PC-3 (cell line): ENCODE data around the gene XAF1. TPM values are rescaled to one million over a fixed set of nuclear protein-coding genes. Genes with fewer than 3 reads are reported as not detected.

ENCODE experiments used
- ATAC-seq: fragments of 200-7000 bp; cut with Tn5 transposase; 2 replicates; pipeline ENCODE4 v1.9.1; 2020; ENCODE audit warnings: mild to moderate bottlenecking, moderate library complexity
- BruUV-seq: library from RNA; stranded (reverse); fragments of 400-500 nt; replicated peaks from 2 replicates; lab custom pipeline; 2021; lab: Mats Ljungman, UMichigan
- CTCF ChIA-PET: fragments of 300-600 bp; sonication (Branson Sonifier 250); formaldehyde crosslinking; loops from one replicate; lab custom pipeline; 2022; ENCODE audit warnings: antibody characterized with exemption; lab: Charles Lee
- POLR2A ChIA-PET: fragments of 300-600 bp; sonication (Branson Sonifier 250); formaldehyde crosslinking; loops from one replicate; lab custom pipeline; 2022; ENCODE audit warnings: antibody characterized with exemption; ENCODE audit not compliant: unreplicated experiment; lab: Charles Lee
- DNase-seq: peaks from one replicate; pipeline ENCODE4 v3.0.0-alpha.2; 2015
- H2AFZ ChIP-seq: fragments of 300-600 bp; sonication (generic); 2 replicates; pipeline ENCODE4 v1.6.0; 2016; ENCODE audit warnings: antibody characterized with exemption, low read length
- H3F3A ChIP-seq: fragments of 300-600 bp; sonication (generic); one replicate; pipeline ENCODE4 v1.6.0; 2017; ENCODE audit warnings: antibody characterized with exemption, low read length, control low read depth, mild to moderate bottlenecking; ENCODE audit not compliant: unreplicated experiment
- H3K27ac ChIP-seq: fragments of 300-600 bp; sonication (generic); 2 replicates; pipeline ENCODE4 v1.5.1; 2016; ENCODE audit warnings: mild to moderate bottlenecking, low read length
- H3K27me3 ChIP-seq: fragments of 300-600 bp; sonication (generic); 2 replicates; pipeline ENCODE4 v1.6.1; 2016; ENCODE audit warnings: low read length, mixed read lengths
- H3K36me3 ChIP-seq: fragments of 300-600 bp; sonication (generic); 2 replicates; pipeline ENCODE4 v1.6.1; 2016; ENCODE audit warnings: low read depth, mixed run types, low read length, mixed read lengths
- H3K4me1 ChIP-seq: fragments of 300-600 bp; sonication (generic); 2 replicates; pipeline ENCODE4 v1.5.1; 2016; ENCODE audit warnings: low read length; ENCODE audit not compliant: insufficient read depth
- H3K4me2 ChIP-seq: fragments of 300-600 bp; sonication (generic); 2 replicates; pipeline ENCODE4 v1.6.0; 2016; ENCODE audit warnings: low read length
- H3K4me3 ChIP-seq: fragments of 300-600 bp; sonication (generic); 2 replicates; pipeline ENCODE4 v1.5.1; 2016; ENCODE audit warnings: mild to moderate bottlenecking, low read length, mixed read lengths
- H3K79me2 ChIP-seq: fragments of 300-600 bp; sonication (generic); 2 replicates; pipeline ENCODE4 v1.6.1; 2017; ENCODE audit warnings: low read length, mixed read lengths
- H3K9ac ChIP-seq: fragments of 300-600 bp; sonication (generic); 2 replicates; pipeline ENCODE4 v1.6.0; 2016; ENCODE audit warnings: mild to moderate bottlenecking, low read length
- H3K9me2 ChIP-seq: fragments of 300-600 bp; sonication (generic); replicated peaks from 2 replicates; pipeline ENCODE4 v1.6.1; 2016; ENCODE audit warnings: mixed run types, low read length, mixed read lengths
- H3K9me3 ChIP-seq: fragments of 300-600 bp; sonication (generic); 2 replicates; pipeline ENCODE4 v1.6.1; 2016; ENCODE audit warnings: low read length, mixed read lengths
- H4K20me1 ChIP-seq: fragments of 300-600 bp; sonication (generic); 2 replicates; pipeline ENCODE4 v1.6.1; 2016; ENCODE audit warnings: low read length, mixed read lengths
- CTCF ChIP-seq: fragments of 300-600 bp; sonication (generic); conservative IDR thresholded peaks from 2 replicates; pipeline ENCODE4 v1.5.1; 2017; ENCODE audit warnings: antibody characterized with exemption, low read depth, mild to moderate bottlenecking, low read length
- EZH2 ChIP-seq: fragments of 300-600 bp; sonication (generic); IDR thresholded peaks from one replicate; pipeline ENCODE4 v1.6.1; 2017; ENCODE audit warnings: antibody characterized with exemption, mild to moderate bottlenecking, low read length; ENCODE audit not compliant: unreplicated experiment
- EZH2phosphoT487 ChIP-seq: fragments of 300-600 bp; sonication (generic); IDR thresholded peaks from 2 replicates; pipeline ENCODE4 v1.6.1; 2018; ENCODE audit warnings: mild to moderate bottlenecking, antibody characterized with exemption, low read length, borderline replicate concordance
- intact Hi-C: fragments of 100-400 bp; cut with micrococcal nuclease; formaldehyde crosslinking; loops from 2 replicates; pipeline ENCODE4 v1.9.0; 2023
- total RNA-seq: library from RNA; depleted of rRNA; stranded (reverse); fragments of >200 nt; gene quantifications from 2 replicates; pipeline ENCODE4 v1.2.3, GENCODE V29; 2014

Gene XAF1
- total RNA-seq, 1 experiment from 2014 or later, result not detected

GRCh38 chr17:6796017-6796886, 40.4 kb downstream of the XAF1 start:
- Histone ChIP-seq H3K27me3 (no peaks in the 10 kb centered on the region; the same call in 1 of the 2 replicates), H3K9ac (peak overlapping the region; percentile 6; the same call in 1 of the 2 replicates), H3K9me3 (no peaks in the 10 kb centered on the region), H2AFZ (no peak overlapping the region), H3K79me2 (no peaks in the 10 kb centered on the region), H3K36me3 (no peaks in the 10 kb centered on the region), H3F3A (no peaks in the 10 kb centered on the region), H3K4me1 (peaks cover 20% of the 10 kb centered on the region), H3K9me2 (no peaks in the 10 kb centered on the region), H3K4me2 (no peak overlapping the region), H4K20me1 (no peaks in the 10 kb centered on the region), H3K4me3 (no peak overlapping the region), H3K27ac (peak overlapping the region; percentile 64)
- intact Hi-C loops, result no loop called here
- DNase-seq (peak; percentile 6), ATAC-seq (0 out of 2 replicates have a peak, but pooled peaks have one; percentile 18)
- ChIA-PET CTCF (interaction anchor here (0.6 kb wide), 1 partner anchor 47 kb away, joined by 3 read pairs; no protein-coding TSS in a partner anchor), POLR2A (no interaction called here)
- no peak for TF ChIP-seq CTCF
- TF ChIP-seq EZH2phosphoT487, result no peak
- TF ChIP-seq EZH2, result no peak
- no TSS peak for BruUV-seq

- intact Hi-C loops, result no loop called here
- no peaks in the 10 kb centered on the region for H4K20me1 ChIP-seq
- H3K4me2 ChIP-seq, result peak overlapping the region; percentile 47; the same call in 1 of the 2 replicates
- no peaks in the 10 kb centered on the region for H3K9me2 ChIP-seq
- H2AFZ ChIP-seq, result no peak overlapping the region
- no peaks in the 10 kb centered on the region for H3K36me3 ChIP-seq
- BruUV-seq, result no TSS peak
- CTCF ChIA-PET, result interaction anchor here (0.6 kb wide), 1 partner anchor 25 kb away, joined by 3 read pairs; no protein-coding TSS in a partner anchor
- H3K79me2 ChIP-seq, result no peaks in the 10 kb centered on the region
- H3K9ac ChIP-seq, result peak overlapping the region; percentile 21; the same call in 1 of the 2 replicates
- peak overlapping the region; percentile 70 for H3K27ac ChIP-seq
- H3K9me3 ChIP-seq, result no peaks in the 10 kb centered on the region
- H3F3A ChIP-seq, result no peaks in the 10 kb centered on the region
- peak; percentile 87 for DNase-seq
- POLR2A ChIA-PET, result no interaction called here
- H3K27me3 ChIP-seq, result no peaks in the 10 kb centered on the region
- TF ChIP-seq EZH2phosphoT487 (no peak), EZH2 (no peak), CTCF (no peak)
- ATAC-seq, result peak; percentile 75
- no peak overlapping the region for H3K4me3 ChIP-seq
- H3K4me1 ChIP-seq, result peaks cover 20% of the 10 kb centered on the region
These were observed 41.1 kb downstream of the XAF1 start for GRCh38 chr17:6796887-6797490.
